ENCODE data around the gene XYLT1.

Gene XYLT1

GRCh38 chr16:17283016-17283415 lies 187.7 kb downstream of the XYLT1 start:
- Mint-ChIP-seq H3K36me3 (peaks cover 17 to 32% of the 10 kb centered on the region in 2 donors), H3K9me3 (no peaks in the 10 kb centered on the region), H3K4me1 (peaks cover 73 to 94% of the 10 kb centered on the region in 2 donors), H3K27ac (peak overlapping the region; percentile 76), H3K27me3 (no peaks in the 10 kb centered on the region), H3K4me3 (peak overlapping the region in 1 of 2 donors; percentile 25)
- ATAC-seq (replicated peaks) (no peak), DNase-seq (no peak)

GRCh38 chr16:17282247-17282646 lies 188.5 kb downstream of the XYLT1 start:
- H3K27ac Mint-ChIP-seq: peak overlapping the region; percentile 76
- H3K36me3 Mint-ChIP-seq: peaks cover 20 to 28% of the 10 kb centered on the region in 2 donors
- DNase-seq (peak; percentile 31), ATAC-seq (replicated peaks) (peak; percentile 74 to 78)
- H3K4me3 Mint-ChIP-seq: peak overlapping the region; percentile 26 to 58
- no peaks in the 10 kb centered on the region for H3K27me3 Mint-ChIP-seq
- no peaks in the 10 kb centered on the region for H3K9me3 Mint-ChIP-seq
- H3K4me1 Mint-ChIP-seq: peaks cover 75 to 94% of the 10 kb centered on the region in 2 donors

GRCh38 chr16:17281052-17281451 lies 189.7 kb downstream of the XYLT1 start:
- ATAC-seq (replicated peaks) (no peak), DNase-seq (no peak)
- Mint-ChIP-seq H3K27me3 (no peaks in the 10 kb centered on the region), H3K4me1 (peaks cover 72 to 84% of the 10 kb centered on the region in 2 donors), H3K4me3 (no peak overlapping the region), H3K27ac (no peak overlapping the region), H3K9me3 (no peaks in the 10 kb centered on the region), H3K36me3 (peaks cover 15 to 17% of the 10 kb centered on the region in 2 donors)

GRCh38 chr16:17278988-17279387 lies 191.8 kb downstream of the XYLT1 start:
- no peak for DNase-seq
- peak overlapping the region; percentile 67 for H3K27ac Mint-ChIP-seq
- H3K4me1 Mint-ChIP-seq: peaks cover 71 to 83% of the 10 kb centered on the region in 2 donors

GRCh38 chr16:17277981-17278381 lies 192.8 kb downstream of the XYLT1 start:
- H3K27ac Mint-ChIP-seq: peak overlapping the region; percentile 73
- peaks cover 7 to 18% of the 10 kb centered on the region in 2 donors for H3K36me3 Mint-ChIP-seq
- H3K27me3 Mint-ChIP-seq: no peaks in the 10 kb centered on the region
- no peaks in the 10 kb centered on the region for H3K9me3 Mint-ChIP-seq
- H3K4me3 Mint-ChIP-seq: peak overlapping the region; percentile 62 to 72
- DNase-seq (peak; percentile 40), ATAC-seq (replicated peaks) (peak; percentile 58 to 62)
- peaks cover 64 to 80% of the 10 kb centered on the region in 2 donors for H3K4me1 Mint-ChIP-seq

More at GRCh38 chr16:17278988-17279387, 191.8 kb downstream of the XYLT1 start:
- H3K36me3 Mint-ChIP-seq: peaks cover 11 to 14% of the 10 kb centered on the region in 2 donors
- ATAC-seq (replicated peaks): no peak
- H3K27me3 Mint-ChIP-seq: no peaks in the 10 kb centered on the region
- H3K4me3 Mint-ChIP-seq: peak overlapping the region; percentile 11 to 62
- H3K9me3 Mint-ChIP-seq: no peaks in the 10 kb centered on the region

- ATAC-seq (replicated peaks) (no peak), DNase-seq (no peak)
- H3K27me3 Mint-ChIP-seq: no peaks in the 10 kb centered on the region
- H3K27ac Mint-ChIP-seq: no peak overlapping the region
- H3K36me3 Mint-ChIP-seq: peaks cover 12 to 28% of the 10 kb centered on the region in 2 donors
- peaks cover 61 to 79% of the 10 kb centered on the region in 2 donors for H3K4me1 Mint-ChIP-seq
- H3K4me3 Mint-ChIP-seq: no peak overlapping the region
- no peaks in the 10 kb centered on the region for H3K9me3 Mint-ChIP-seq
These were observed 194.2 kb downstream of the XYLT1 start for GRCh38 chr16:17276610-17277009.

- H3K36me3 Mint-ChIP-seq: peaks cover 12 to 32% of the 10 kb centered on the region in 2 donors
- H3K4me3 Mint-ChIP-seq: no peak overlapping the region
- H3K4me1 Mint-ChIP-seq: peaks cover 64 to 79% of the 10 kb centered on the region in 2 donors
- ATAC-seq (replicated peaks) (no peak), DNase-seq (no peak)
- no peak overlapping the region for H3K27ac Mint-ChIP-seq
- H3K27me3 Mint-ChIP-seq: no peaks in the 10 kb centered on the region
- H3K9me3 Mint-ChIP-seq: no peaks in the 10 kb centered on the region
These were observed 194.7 kb downstream of the XYLT1 start for GRCh38 chr16:17276010-17276530.

- peaks cover 12 to 30% of the 10 kb centered on the region in 2 donors for H3K36me3 Mint-ChIP-seq
- ATAC-seq (replicated peaks) (peak; percentile 58 to 60), DNase-seq (no peak)
- peak overlapping the region in 1 of 2 donors; percentile 25 for H3K4me3 Mint-ChIP-seq
- H3K27ac Mint-ChIP-seq: peak overlapping the region; percentile 57
- no peaks in the 10 kb centered on the region for H3K27me3 Mint-ChIP-seq
- peaks cover 62 to 82% of the 10 kb centered on the region in 2 donors for H3K4me1 Mint-ChIP-seq
- H3K9me3 Mint-ChIP-seq: no peaks in the 10 kb centered on the region
These were observed 195.4 kb downstream of the XYLT1 start for GRCh38 chr16:17275076-17276009.

- no peaks in the 10 kb centered on the region for H3K27me3 Mint-ChIP-seq
- H3K27ac Mint-ChIP-seq: peak overlapping the region; percentile 65
- peaks cover 14 to 24% of the 10 kb centered on the region in 2 donors for H3K36me3 Mint-ChIP-seq
- peak overlapping the region in 1 of 2 donors; percentile 44 for H3K4me3 Mint-ChIP-seq
- no peaks in the 10 kb centered on the region for H3K9me3 Mint-ChIP-seq
- ATAC-seq (replicated peaks) (peak; percentile 64 to 67), DNase-seq (no peak)
- H3K4me1 Mint-ChIP-seq: peaks cover 47 to 70% of the 10 kb centered on the region in 2 donors
These were observed 197.6 kb downstream of the XYLT1 start for GRCh38 chr16:17273142-17273561.

GRCh38 chr16:17272716-17273115 lies 198.0 kb downstream of the XYLT1 start:
- Mint-ChIP-seq H3K4me3 (no peak overlapping the region), H3K4me1 (peaks cover 42 to 65% of the 10 kb centered on the region in 2 donors), H3K9me3 (no peaks in the 10 kb centered on the region), H3K27ac (no peak overlapping the region), H3K36me3 (peaks cover 12 to 24% of the 10 kb centered on the region in 2 donors), H3K27me3 (no peaks in the 10 kb centered on the region)
- ATAC-seq (replicated peaks) (no peak), DNase-seq (no peak)

- H3K27ac Mint-ChIP-seq: peak overlapping the region; percentile 75
- peaks cover 13 to 24% of the 10 kb centered on the region in 2 donors for H3K36me3 Mint-ChIP-seq
- no peaks in the 10 kb centered on the region for H3K27me3 Mint-ChIP-seq
- ATAC-seq (replicated peaks) (no peak), DNase-seq (no peak)
- H3K9me3 Mint-ChIP-seq: no peaks in the 10 kb centered on the region
- H3K4me1 Mint-ChIP-seq: peaks cover 40 to 65% of the 10 kb centered on the region in 2 donors
- H3K4me3 Mint-ChIP-seq: no peak overlapping the region
These were observed 199.1 kb downstream of the XYLT1 start for GRCh38 chr16:17271687-17272086.

- H3K4me1 Mint-ChIP-seq: peaks cover 39 to 64% of the 10 kb centered on the region in 2 donors
- DNase-seq: no peak
- H3K27me3 Mint-ChIP-seq: no peaks in the 10 kb centered on the region
- no peak overlapping the region for H3K4me3 Mint-ChIP-seq
- peak overlapping the region; percentile 6 for H3K27ac Mint-ChIP-seq
- no peaks in the 10 kb centered on the region for H3K9me3 Mint-ChIP-seq
- no peak for ATAC-seq (replicated peaks)
- peaks cover 17 to 24% of the 10 kb centered on the region in 2 donors for H3K36me3 Mint-ChIP-seq
These were observed 200.1 kb downstream of the XYLT1 start for GRCh38 chr16:17270683-17271109.

- Mint-ChIP-seq H3K4me3 (peak overlapping the region in 1 of 2 donors; percentile 47), H3K27me3 (no peaks in the 10 kb centered on the region), H3K36me3 (peaks cover 17 to 24% of the 10 kb centered on the region in 2 donors), H3K9me3 (no peaks in the 10 kb centered on the region), H3K4me1 (peaks cover 33 to 60% of the 10 kb centered on the region in 2 donors), H3K27ac (no peak overlapping the region)
- DNase-seq (no peak), ATAC-seq (replicated peaks) (no peak)
These were observed 200.6 kb downstream of the XYLT1 start for GRCh38 chr16:17270111-17270510.

GRCh38 chr16:17269439-17269838 lies 201.3 kb downstream of the XYLT1 start:
- ATAC-seq (replicated peaks) (no peak), DNase-seq (no peak)
- no peaks in the 10 kb centered on the region for H3K27me3 Mint-ChIP-seq
- no peak overlapping the region for H3K4me3 Mint-ChIP-seq
- H3K36me3 Mint-ChIP-seq: peaks cover 17 to 23% of the 10 kb centered on the region in 2 donors
- H3K27ac Mint-ChIP-seq: no peak overlapping the region
- no peaks in the 10 kb centered on the region for H3K9me3 Mint-ChIP-seq
- peaks cover 27 to 60% of the 10 kb centered on the region in 2 donors for H3K4me1 Mint-ChIP-seq
